Measurements from ENCODE around the gene RNF144A. TPM values are rescaled to one million over a fixed set of nuclear protein-coding genes. Genes with fewer than 3 reads are reported as not detected.

The RNF144A gene
- total and polyA plus RNA-seq, 2 experiments from 2014 or later: 0.60 to 3.5 TPM

GRCh38 chr2:6944555-6944954, 27.3 kb downstream of the RNF144A start:
- Histone ChIP-seq H3K36me3 (ENCODE audit: low read depth) (no peaks in the 10 kb centered on the region), H4K20me1 (ENCODE audit: insufficient read depth) (no peaks in the 10 kb centered on the region), H3F3A (ENCODE audit: insufficient read depth) (peaks cover 6% of the 10 kb centered on the region; the same call in 1 of the 2 replicates), H3K9me3 (ENCODE audit: low read depth) (no peaks in the 10 kb centered on the region), H3K79me2 (ENCODE audit: insufficient read depth) (no peaks in the 10 kb centered on the region), H3K27ac (no peak overlapping the region), H3K4me3 (no peak overlapping the region), H3K9me2 (ENCODE audit: insufficient read depth) (no peaks in the 10 kb centered on the region), H2AFZ (no peak overlapping the region), H3K4me2 (ENCODE audit: unreplicated experiment) (no peak overlapping the region), H3K4me1 (ENCODE audit: insufficient read depth) (0 out of 2 replicates have a peak, but pooled peaks cover 6% of the 10 kb centered on the region), H3K27me3 (replicated peaks; ENCODE audit: insufficient read depth) (peaks cover 28% of the 10 kb centered on the region), H3K9ac (no peak overlapping the region)
- TF ChIP-seq EZH2phosphoT487 (IDR thresholded peaks at IDR 0.05; ENCODE audit: insufficient read depth, low read depth): no peak
- TF ChIP-seq EZH2 (IDR thresholded peaks at IDR 0.05; ENCODE audit: insufficient read depth, poor library complexity, severe bottlenecking): no peak
- DNase-seq: no peak
- 71 to 77% methylated on average over 5 of the region's 5 CpGs for WGBS, 2 experiments (ENCODE audit: low coverage in 1 of 2, low lambda C conversion rate in 2 of 2, missing lambda C conversion rate in 2 of 2)
- in situ Hi-C loops (cut with MboI): no loop called here

GRCh38 chr2:6945087-6945813, 28.0 kb downstream of the RNF144A start:
- Histone ChIP-seq H3F3A (ENCODE audit: insufficient read depth) (peaks cover 6% of the 10 kb centered on the region; the same call in 1 of the 2 replicates), H3K4me3 (no peak overlapping the region), H3K4me2 (ENCODE audit: unreplicated experiment) (no peak overlapping the region), H3K79me2 (ENCODE audit: insufficient read depth) (no peaks in the 10 kb centered on the region), H3K9me3 (ENCODE audit: low read depth) (no peaks in the 10 kb centered on the region), H3K9me2 (ENCODE audit: insufficient read depth) (no peaks in the 10 kb centered on the region), H2AFZ (no peak overlapping the region), H3K4me1 (ENCODE audit: insufficient read depth) (0 out of 2 replicates have a peak, but pooled peaks cover 6% of the 10 kb centered on the region), H4K20me1 (ENCODE audit: insufficient read depth) (no peaks in the 10 kb centered on the region), H3K36me3 (ENCODE audit: low read depth) (no peaks in the 10 kb centered on the region), H3K9ac (no peak overlapping the region), H3K27ac (no peak overlapping the region), H3K27me3 (replicated peaks; ENCODE audit: insufficient read depth) (peaks cover 22% of the 10 kb centered on the region)
- in situ Hi-C loops (cut with MboI): no loop called here
- no peak for DNase-seq
- TF ChIP-seq EZH2phosphoT487 (IDR thresholded peaks at IDR 0.05; ENCODE audit: insufficient read depth, low read depth) (no peak), EZH2 (IDR thresholded peaks at IDR 0.05; ENCODE audit: insufficient read depth, poor library complexity, severe bottlenecking) (no peak)
- 93 to 94% methylated on average over 9 of the region's 9 CpGs for WGBS, 2 experiments (ENCODE audit: low coverage in 1 of 2, low lambda C conversion rate in 2 of 2, missing lambda C conversion rate in 2 of 2)

- TF ChIP-seq EZH2 (IDR thresholded peaks at IDR 0.05; ENCODE audit: insufficient read depth, poor library complexity, severe bottlenecking) (no peak), EZH2phosphoT487 (IDR thresholded peaks at IDR 0.05; ENCODE audit: insufficient read depth, low read depth) (no peak)
Measured at GRCh38 chr2:6945821-6946220, 28.6 kb downstream of the RNF144A start.

GRCh38 chr2:6946722-6947121, 29.5 kb downstream of the RNF144A start:
- Histone ChIP-seq H3F3A (ENCODE audit: insufficient read depth) (peaks cover 6% of the 10 kb centered on the region; the same call in 1 of the 2 replicates), H3K36me3 (ENCODE audit: low read depth) (no peaks in the 10 kb centered on the region), H3K4me1 (ENCODE audit: insufficient read depth) (0 out of 2 replicates have a peak, but pooled peaks cover 6% of the 10 kb centered on the region), H3K4me3 (no peak overlapping the region), H3K79me2 (ENCODE audit: insufficient read depth) (no peaks in the 10 kb centered on the region), H3K4me2 (ENCODE audit: unreplicated experiment) (peak overlapping the region; percentile 19), H4K20me1 (ENCODE audit: insufficient read depth) (no peaks in the 10 kb centered on the region), H3K27ac (no peak overlapping the region), H2AFZ (no peak overlapping the region), H3K9me3 (ENCODE audit: low read depth) (no peaks in the 10 kb centered on the region), H3K9ac (no peak overlapping the region), H3K9me2 (ENCODE audit: insufficient read depth) (no peaks in the 10 kb centered on the region), H3K27me3 (replicated peaks; ENCODE audit: insufficient read depth) (peaks cover 23% of the 10 kb centered on the region; the same call in 1 of the 2 replicates)
- in situ Hi-C loops (cut with MboI): no loop called here
- WGBS, 2 experiments (ENCODE audit: low coverage in 1 of 2, low lambda C conversion rate in 2 of 2, missing lambda C conversion rate in 2 of 2): 57 to 69% methylated on average over 2 of the region's 2 CpGs
- peak; percentile 89 for DNase-seq
- no peak for TF ChIP-seq EZH2 (IDR thresholded peaks at IDR 0.05; ENCODE audit: insufficient read depth, poor library complexity, severe bottlenecking)
- peak; percentile 95 for TF ChIP-seq EZH2phosphoT487 (IDR thresholded peaks at IDR 0.05; ENCODE audit: insufficient read depth, low read depth)

More at GRCh38 chr2:6945821-6946220, 28.6 kb downstream of the RNF144A start:
- Histone ChIP-seq H3K27ac (no peak overlapping the region), H4K20me1 (ENCODE audit: insufficient read depth) (no peaks in the 10 kb centered on the region), H3K4me2 (ENCODE audit: unreplicated experiment) (no peak overlapping the region), H3K9ac (no peak overlapping the region), H3K27me3 (replicated peaks; ENCODE audit: insufficient read depth) (peaks cover 24% of the 10 kb centered on the region; the same call in 1 of the 2 replicates), H3K9me2 (ENCODE audit: insufficient read depth) (no peaks in the 10 kb centered on the region), H3K4me1 (ENCODE audit: insufficient read depth) (0 out of 2 replicates have a peak, but pooled peaks cover 6% of the 10 kb centered on the region), H3K4me3 (no peak overlapping the region), H3K36me3 (ENCODE audit: low read depth) (no peaks in the 10 kb centered on the region), H3K79me2 (ENCODE audit: insufficient read depth) (no peaks in the 10 kb centered on the region), H3F3A (ENCODE audit: insufficient read depth) (peaks cover 6% of the 10 kb centered on the region; the same call in 1 of the 2 replicates), H2AFZ (no peak overlapping the region), H3K9me3 (ENCODE audit: low read depth) (no peaks in the 10 kb centered on the region)
- in situ Hi-C loops (cut with MboI): no loop called here
- DNase-seq: no peak
